ENCODE results near the gene RELA.

The RELA gene

DNA sequence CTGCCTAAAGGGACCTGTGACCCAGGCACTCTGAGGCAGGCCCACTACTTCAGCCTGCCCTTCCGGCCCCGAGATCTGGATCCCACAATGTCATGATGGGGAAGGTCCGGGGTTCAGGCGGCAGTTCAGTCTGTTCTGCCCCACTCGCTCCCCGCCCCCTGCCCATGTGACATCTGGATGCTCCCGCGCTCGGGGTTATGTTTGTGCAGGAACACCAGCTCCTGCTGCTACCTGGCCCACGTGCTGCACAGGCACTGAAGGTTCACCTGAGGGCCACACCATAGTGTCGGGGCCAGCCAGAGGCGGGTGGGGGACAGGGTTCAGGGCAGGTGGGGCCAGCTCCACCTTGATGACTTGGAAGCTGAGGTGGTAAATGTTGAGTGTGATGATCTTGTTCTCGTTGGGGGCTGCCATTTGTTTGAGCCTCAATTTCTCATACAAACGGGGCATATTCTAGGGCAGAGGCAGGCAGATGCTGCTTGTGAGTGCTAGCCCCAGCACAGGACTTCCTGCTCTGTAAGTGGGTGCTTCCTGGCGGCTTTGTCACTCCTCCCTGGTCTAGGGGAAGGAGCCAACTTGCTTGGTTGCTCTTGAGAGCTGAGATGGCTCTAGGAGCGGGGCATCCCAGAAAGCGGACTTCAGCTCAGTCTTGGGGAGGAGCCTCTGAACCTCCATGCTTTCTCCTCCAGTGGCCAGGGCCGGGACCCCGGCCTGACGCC is 29.2 kb downstream of the RELA start:
- DNase-seq (ENCODE audit: low spot score) = no peak

DNA sequence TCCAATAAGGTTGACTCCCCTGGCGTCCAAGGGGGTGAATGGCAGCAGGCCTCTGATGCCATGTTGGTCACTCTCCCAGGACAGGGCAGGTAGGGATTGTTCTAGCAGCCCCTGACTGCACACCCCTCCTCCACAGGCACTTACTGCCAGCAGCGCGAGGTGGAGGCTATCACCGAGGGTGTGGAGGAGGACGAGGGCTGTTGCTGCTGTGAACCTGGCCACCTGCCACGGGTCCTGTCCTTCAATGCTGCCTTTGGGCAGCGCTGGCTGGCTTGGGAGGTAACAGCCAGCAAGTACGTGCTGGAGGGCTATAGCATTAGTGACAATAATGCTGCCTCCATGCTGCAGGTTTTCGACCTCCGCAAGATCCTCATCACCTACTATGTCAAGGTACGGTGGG is 32.5 kb downstream of the RELA start:
- DNase-seq (ENCODE audit: low spot score) = no peak

DNA sequence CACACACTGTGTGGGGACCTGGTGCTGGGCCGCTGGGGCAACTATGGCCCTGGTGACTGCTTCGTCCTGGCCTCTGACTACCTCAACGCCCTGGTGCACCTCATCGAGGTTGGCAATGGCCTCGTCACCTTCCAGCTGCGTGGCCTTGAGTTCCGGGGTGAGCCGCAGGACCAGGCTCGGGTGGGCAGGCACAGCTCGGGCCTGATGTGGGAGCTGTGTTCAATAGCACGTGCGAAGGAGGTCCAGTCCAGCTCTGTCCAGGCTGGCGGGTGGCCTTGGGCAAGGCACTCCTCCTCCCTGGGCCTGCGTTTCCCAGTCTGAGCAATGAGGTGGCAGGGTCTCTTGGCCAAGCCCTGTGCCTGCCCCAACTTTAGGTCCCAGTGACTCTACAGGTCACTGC is 33.1 kb downstream of the RELA start:
- DNase-seq (ENCODE audit: low spot score) = no peak

DNA sequence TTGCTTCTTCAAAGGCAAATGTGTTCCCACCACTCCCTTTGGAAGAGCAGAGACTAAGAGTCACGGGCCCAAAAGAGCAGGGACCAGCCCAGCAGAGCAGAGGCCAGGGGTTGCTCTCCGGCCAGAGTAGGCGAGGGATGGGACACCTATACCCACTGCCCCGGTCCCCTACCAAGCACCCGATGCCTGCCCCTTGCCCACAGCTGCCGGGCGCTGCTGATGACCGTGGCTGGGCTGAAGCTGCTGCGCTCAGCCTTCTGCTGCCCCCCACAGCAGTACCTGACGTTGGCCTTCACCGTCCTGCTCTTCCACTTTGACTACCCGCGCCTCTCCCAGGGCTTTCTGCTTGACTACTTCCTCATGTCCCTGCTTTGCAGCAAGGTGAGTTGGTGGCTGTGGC is 35.5 kb downstream of the RELA start:
- no peak for DNase-seq (ENCODE audit: low spot score)

DNA sequence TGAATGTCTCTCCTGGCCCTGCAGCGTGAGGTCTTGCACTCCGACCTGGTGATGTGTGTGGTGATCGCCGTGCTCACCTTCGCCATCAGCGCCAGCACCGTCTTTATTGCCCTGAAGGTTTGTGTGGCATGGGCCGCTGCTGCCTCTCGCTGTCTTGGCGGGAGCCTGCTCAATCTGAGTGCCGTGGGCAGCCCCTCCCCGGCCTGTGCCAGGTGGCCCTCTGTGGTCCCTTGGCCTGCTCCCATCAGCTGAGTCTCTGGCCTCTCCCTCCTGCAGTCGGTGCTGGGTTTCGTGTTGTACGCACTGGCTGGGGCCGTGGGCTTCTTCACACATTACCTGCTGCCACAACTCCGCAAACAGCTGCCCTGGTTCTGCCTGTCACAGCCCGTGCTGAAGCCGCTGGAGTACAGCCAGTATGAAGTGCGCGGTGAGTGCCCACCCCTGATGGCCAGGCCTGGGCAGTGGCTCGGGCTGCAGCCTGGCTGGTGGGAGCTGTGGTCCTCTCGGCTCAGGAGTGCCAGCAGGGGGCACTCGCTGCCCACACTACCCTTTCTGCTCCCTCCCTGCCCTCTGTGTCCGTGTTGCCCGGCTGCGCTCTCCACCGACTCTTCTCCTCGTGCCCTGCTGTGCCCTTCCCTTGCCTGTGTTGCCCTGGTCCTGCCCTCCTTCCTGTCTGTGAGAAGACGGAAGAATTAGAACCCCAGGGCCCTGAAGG is 36.9 kb downstream of the RELA start:
- DNase-seq (ENCODE audit: low spot score) = peak; percentile 54

DNA sequence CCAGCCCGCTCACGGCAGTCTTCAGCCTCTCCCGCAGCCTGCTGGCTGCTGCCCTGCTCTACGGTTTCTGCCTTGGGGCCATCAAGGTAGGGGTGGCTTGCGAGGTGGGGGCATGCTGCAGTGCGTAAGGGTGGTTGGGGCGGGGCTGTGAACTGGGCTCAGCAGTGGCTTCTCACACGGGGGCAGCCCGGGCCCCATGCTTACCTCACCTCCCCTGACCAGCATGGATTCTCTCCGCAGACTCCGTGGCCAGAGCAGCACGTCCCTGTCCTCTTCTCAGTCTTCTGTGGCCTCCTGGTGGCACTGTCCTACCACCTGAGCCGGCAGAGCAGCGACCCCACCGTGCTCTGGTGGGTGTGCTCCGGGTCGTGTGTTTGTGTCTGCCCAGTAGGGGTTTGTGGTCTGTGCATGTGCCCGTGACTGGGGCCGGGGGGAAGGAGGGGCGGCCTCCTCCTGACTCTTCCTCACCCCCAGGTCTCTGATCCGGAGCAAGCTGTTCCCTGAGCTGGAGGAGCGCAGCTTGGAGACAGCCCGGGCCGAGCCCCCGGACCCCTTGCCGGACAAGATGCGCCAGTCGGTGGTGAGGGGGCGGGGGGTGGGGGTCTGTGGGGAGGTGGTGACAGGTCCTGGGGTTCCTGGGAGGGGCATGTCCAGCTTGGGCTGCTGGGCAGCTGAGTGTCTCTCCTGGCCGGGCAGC is 37.6 kb downstream of the RELA start:
- no peak for DNase-seq (ENCODE audit: low spot score)

DNA sequence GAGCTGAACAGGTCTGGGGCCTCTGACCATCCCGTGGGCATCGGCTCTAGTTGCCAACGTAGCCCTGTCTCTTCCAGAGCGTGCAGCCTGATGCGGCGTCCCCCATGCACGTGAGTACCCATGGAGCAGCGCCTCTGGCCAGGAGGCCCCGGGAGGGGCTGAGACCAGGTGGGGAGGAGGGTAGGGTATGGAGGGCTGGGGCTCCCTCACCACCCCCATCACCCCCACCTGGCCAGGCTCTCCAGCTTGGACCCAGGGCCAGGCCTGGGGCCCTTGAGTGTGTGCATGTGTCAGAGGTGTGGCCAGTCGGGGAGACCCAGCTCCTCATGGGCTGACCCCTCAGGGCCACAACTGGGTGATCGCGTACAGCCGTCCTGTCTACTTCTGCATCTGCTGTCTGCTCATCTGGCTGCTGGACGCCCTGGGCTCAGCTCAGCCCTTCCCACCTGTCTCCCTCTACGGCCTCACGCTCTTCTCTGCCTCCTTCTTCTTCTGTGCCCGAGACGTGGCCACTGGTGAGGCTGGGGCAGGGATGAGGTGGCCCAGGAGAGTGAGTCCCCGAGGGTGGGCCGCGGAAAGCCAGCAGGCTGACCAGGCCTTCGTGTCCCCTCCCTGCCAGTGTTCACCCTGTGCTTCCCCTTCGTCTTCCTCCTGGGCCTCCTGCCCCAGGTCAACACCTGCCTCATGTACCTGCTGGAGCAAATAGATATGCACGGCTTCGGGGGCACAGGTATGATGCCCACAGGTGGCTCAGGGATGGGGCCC is 38.7 kb downstream of the RELA start:
- DNase-seq (ENCODE audit: low spot score) = no peak

DNA sequence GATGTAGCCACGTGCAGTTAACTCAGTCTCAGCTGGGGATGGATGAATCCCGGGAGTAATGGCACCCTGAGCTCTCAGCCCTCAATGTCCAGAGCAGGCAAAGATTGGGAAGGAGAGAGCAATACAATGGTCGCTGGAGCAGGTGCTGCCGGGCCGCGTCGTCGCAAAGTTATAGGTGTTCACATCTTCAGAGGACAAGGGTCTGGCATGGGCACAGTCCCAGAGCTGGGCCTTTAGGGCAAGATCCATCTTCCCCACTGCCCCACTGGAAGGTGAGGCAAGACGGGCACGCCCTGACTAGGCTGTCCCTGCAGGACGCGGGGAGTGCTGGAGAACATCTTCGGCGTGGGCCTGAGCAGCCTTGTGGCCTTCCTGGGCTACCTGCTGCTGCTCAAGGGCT is 39.5 kb downstream of the RELA start:
- no peak for DNase-seq (ENCODE audit: low spot score)

DNA sequence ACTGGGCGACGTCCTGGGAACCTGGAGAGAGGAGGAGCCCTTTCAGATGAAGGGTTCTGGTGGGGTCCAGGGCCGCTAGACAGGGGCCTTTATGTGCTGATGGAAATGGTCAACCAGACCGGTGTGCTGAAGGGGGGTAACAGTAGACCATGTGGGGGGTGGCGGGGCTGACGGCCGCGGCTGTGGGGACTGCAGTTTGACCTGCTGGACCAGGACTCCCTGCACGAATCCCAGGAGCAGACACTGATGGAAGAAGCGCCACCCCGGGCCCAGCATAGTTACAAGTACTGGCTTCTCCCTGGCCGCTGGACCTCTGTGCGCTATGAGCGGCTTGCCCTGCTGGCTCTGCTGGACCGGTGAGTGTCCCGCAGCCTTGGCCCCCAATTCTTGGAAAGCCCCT is 40.7 kb downstream of the RELA start:
- no peak for DNase-seq (ENCODE audit: low spot score)

DNA sequence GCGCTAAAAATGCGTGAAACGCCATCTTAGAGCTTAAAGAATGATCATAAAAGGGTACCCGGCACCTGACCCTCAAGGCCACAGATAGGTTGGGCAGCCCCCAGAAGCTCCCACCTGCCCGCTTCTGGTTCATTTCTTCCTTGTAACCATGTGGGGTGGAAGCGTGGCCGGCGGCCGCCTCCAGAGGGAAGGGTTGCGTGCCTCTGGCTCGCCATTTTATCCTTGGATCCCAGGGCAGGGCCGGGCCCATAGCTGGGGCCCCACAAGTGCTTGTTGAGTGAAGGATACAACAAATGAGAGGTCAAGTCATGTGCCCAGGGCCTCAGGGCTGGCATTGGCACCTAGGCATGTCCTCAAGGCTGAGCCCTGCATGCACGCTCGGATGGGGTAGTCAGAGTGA is 41.3 kb downstream of the RELA start:
- no peak for DNase-seq (ENCODE audit: low spot score)

DNA sequence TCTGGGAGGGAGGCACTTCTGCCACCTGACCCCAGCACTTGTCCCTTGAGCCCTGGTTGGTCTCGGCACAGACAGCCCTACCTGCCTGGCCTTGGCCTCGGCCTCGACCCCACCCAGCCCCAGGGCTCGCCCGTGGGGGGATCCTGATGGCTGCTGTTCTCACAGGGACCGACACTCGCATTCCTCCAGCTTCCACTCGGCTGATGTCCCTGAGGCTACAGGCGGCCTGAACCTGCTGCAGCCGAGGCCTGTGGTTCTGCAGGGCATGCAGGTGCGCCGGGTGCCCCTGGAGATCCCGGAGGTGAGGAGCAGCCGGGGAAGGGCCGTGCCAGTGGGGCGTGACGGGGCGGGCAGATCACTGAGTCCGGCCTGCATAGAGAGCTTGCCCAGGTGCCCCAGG is 42.0 kb downstream of the RELA start:
- DNase-seq (ENCODE audit: low spot score) = no peak

DNA sequence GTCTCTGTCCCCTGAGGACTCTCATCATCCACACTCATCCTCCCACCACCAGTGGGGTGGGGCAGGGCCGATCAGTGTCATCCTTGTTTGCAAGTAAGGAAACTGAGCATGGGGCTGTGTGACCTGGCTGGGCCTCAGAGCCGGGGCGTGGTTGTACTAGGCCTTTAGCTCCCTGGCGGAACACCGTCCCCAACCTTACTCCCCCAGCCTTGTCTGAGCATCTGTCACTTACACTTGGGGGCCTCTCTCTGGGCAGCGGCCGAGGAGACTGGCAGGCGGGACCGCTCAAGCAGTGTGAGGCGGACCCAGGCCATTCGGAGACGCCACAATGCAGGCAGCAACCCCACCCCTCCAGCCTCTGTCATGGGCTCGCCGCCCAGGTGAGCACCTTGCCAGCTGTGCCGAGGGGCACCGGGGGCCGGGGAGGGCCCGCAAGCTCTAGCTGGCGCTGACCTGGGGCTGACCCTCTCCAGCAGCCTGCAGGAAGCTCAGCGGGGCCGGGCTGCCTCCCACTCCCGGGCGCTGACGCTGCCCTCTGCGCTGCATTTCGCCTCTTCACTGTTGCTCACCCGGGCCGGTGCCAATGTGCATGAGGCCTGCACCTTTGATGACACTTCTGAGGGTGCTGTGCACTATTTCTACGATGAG is 43.3 kb downstream of the RELA start:
- no peak for DNase-seq (ENCODE audit: low spot score)

DNA sequence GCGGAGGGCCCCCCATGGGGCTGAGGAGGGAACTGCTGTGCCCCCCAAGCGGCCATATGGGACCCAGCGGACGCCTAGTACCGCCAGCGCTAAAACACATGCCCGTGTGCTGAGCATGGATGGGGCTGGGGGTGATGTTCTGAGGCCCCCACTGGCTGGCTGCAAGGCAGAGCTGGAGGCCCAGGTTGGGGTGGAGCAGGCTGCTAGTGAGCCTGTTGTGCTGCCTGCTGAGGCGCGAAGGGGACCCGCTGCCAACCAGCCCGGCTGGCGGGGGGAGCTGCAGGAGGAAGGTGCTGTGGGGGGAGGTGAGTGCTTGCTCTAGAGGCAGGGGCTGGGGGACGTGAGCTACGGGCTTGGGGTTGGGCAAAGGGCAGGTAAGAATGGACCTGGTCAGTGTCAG is 44.0 kb downstream of the RELA start:
- no peak for DNase-seq (ENCODE audit: low spot score)

DNA sequence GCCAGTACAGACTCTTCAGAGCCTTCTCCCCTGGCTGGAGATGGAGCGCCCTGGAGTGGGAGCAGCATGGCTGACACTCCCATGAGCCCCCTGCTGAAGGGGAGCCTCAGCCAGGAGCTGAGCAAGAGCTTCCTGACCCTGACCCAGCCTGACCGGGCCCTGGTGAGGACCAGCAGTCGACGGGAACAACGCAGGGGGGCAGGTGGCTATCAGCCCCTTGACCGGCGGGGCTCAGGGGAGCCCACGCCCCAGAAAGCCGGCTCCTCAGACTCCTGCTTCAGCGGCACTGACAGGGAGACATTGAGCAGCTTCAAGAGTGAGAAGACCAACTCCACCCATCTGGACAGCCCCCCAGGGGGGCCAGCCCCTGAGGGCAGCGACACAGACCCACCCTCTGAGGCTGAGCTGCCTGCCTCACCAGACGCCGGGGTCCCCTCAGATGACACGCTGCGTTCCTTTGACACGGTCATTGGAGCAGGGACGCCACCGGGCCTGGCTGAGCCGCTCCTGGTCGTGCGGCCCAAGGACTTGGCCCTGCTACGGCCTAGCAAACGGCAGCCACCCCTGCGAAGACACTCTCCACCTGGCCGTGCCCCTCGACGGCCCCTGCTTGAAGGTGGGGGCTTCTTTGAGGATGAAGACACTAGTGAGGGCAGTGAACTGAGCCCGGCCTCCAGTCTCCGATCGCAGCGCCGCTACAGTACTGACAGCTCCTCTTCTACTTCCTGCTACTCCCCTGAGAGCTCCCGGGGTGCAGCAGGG is 44.5 kb downstream of the RELA start:
- DNase-seq (ENCODE audit: low spot score) = no peak

DNA sequence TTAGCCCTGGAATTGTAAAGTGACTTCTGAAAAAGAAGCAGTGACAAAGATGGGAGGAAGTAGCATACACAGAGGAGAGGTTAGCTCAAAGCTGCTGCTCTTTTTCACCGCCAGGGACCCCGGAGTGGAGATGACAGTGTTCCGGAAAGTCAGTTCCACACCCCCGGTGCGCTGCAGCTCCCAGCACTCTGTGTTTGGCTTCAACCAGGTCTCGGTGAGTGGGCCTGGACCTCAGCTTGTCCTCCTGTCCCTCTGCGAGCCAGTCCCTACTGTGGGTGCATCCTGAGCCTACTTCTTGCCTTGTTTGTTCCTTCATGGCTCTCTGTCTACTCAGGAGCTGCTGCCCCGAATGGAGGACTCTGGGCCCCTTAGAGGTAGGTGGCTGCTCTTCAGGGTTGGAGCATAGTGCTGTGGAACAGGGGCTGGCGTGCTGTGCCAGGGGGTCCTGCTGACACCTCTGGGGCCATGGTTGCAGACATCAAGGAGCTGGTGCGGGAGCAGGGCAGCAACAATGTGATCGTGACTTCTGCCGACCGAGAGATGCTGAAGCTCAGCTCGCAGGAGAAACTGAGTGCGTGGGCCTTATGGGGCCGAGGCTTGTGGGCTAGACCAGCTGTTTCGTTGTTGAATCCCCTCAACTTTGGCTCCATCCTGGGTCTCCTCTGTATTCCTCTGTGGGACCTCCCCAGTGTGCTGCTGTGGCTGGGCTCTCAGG is 45.4 kb downstream of the RELA start:
- DNase-seq (ENCODE audit: low spot score) = no peak

DNA sequence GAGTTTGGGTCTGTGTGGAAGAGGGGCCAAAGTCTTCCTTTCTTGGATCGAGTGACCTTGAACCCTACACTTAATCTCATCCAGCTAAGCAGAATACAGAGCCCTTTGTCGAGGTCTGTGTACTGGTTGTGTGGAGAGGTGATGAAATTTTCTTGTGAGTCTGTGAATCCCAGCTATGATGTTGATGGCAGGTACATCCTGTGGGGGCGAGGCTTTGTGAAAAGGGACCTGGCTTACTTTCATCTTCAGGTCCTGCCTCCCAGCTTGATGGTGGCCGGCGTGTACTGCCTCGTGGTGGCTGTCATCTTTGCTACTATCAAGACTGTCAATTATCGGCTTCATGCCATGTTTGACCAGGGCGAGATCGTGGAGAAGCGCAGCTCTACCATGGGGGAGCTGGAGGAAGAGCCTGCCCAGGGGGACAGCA is 46.1 kb downstream of the RELA start:
- DNase-seq (ENCODE audit: low spot score) = no peak

DNA sequence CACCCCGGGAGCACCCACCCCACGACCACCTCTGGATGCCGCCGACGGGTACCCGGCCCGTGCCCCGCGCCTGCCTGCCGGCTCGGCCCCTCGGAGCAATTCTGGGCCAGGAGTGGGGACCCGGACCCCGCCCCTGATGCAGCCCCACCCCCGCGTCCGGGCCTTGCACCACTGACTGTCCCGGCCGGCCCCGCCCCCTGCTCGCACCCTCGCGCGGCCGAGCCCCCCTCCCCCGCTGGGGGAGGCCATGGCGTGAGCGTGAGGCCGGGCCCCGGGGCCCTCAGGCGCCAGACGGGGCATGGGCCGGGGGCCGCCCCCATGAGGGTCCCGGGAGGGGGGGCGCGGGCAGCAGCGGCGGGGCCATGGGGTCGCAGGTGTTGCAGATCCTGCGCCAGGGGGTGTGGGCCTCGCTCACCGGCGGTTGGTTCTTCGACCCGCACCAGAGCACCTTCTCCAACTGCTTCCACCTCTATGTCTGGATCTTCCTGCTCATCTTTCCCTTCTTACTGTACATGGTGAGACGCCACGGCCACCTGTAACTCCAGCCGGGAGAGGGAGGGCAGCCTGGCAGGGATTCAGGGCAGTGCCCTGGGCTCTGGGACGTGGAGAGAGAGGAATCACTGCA is 46.7 kb downstream of the RELA start:
- DNase-seq (ENCODE audit: low spot score) = no peak

DNA sequence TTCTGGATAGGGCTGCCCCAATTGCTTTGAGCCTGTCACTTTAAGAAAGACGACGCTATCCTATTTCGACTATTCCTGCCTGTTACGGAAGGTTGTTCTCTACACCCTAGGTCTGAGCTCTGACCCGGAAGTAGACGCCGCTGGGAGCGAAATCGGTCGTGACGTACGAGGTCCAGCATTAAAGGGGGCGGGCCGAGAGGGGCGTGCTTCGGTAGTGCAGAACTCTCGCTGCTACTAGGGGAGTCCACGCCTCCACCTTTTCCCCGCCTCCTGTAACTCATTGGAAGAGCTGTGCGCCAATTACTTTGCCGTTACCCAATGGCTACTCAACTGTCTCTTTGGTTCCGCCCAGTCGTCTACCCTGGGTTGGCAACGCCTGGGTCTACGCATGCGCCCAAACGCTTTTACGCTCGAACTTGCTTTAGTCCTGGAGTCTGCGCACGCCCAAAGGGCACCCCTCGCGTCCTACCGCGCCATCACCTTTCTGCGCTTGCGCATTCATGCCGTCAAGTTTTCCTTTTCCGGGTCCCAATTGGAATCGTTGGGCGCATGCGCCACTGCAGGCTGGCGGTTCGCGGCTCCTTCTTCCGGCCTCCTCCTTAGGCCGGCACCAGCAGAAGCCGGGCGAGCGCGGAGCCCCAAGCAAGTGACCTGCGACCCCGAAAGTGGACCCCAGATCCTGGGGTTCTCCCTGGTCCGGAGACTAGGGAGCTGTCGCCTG is 47.3 kb downstream of the RELA start, which contains the start of gene PCNX3:
Gene PCNX3 (plus strand): TSS at position 548 of the 721 bp plus-strand sequence. CDS start 536 bp downstream, outside the sequence.
- peak; percentile 100 for DNase-seq (ENCODE audit: low spot score)
